ENCODE data around the gene CXCR1.
"Not testable (repeated sequence)": the region's sequence is repeated elsewhere in the genome, so short reads cannot be mapped to it uniquely, and the experiment has no call there.

CXCR1 gene

DNA sequence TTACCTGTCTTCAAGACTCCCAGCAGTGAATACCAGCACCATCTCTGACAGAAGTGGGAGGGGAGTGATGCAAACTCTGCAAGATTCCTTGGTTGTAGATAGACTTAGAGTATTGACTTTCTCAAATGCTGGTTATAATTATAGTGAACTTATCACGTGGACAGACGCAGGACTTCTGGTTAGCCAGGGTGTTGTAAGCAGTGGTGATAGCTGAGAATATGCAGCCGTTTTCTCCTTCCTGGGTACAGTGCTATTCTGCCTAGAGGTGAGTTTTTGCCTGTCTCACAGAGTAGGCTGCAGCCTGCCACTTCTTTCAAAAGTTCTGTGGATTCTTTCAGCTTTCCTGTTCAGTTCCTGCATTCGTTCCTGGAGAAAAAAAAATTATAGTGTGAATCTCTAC is 41.7 kb downstream of the CXCR1 start:
- DNase-seq (ENCODE audit: low read depth in 1 of 2, low spot score in 1 of 2): peak in 1 of 2 experiments; percentile 71
- H3K4me3 ChIP-seq (replicated peaks; ENCODE audit: insufficient read depth, low read length): peak overlapping the region; percentile 22
- TF ChIP-seq SPI1 (IDR thresholded peaks at IDR 0.05; ENCODE audit: borderline replicate concordance, low read depth): no peak
- TF ChIP-seq REST (IDR thresholded peaks at IDR 0.05; ENCODE audit: insufficient replicate concordance, low read depth): no peak
- no peak for TF ChIP-seq POLR2AphosphoS5 (IDR thresholded peaks at IDR 0.05; ENCODE audit: low read depth)
- no peak for TF ChIP-seq GABPA (IDR thresholded peaks at IDR 0.05; ENCODE audit: low read depth)
- TF ChIP-seq, protein P1, sequence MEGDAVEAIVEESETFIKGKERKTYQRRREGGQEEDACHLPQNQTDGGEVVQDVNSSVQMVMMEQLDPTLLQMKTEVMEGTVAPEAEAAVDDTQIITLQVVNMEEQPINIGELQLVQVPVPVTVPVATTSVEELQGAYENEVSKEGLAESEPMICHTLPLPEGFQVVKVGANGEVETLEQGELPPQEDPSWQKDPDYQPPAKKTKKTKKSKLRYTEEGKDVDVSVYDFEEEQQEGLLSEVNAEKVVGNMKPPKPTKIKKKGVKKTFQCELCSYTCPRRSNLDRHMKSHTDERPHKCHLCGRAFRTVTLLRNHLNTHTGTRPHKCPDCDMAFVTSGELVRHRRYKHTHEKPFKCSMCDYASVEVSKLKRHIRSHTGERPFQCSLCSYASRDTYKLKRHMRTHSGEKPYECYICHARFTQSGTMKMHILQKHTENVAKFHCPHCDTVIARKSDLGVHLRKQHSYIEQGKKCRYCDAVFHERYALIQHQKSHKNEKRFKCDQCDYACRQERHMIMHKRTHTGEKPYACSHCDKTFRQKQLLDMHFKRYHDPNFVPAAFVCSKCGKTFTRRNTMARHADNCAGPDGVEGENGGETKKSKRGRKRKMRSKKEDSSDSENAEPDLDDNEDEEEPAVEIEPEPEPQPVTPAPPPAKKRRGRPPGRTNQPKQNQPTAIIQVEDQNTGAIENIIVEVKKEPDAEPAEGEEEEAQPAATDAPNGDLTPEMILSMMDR (IDR thresholded peaks at IDR 0.05; ENCODE audit: insufficient read depth, low read length): no peak
- no peaks in the 10 kb centered on the region for H3K27me3 ChIP-seq (ENCODE audit: insufficient read depth, poor library complexity, severe bottlenecking)
- H3K27ac ChIP-seq (replicated peaks): peak overlapping the region; percentile 93

GRCh38 chr2:218123986-218124385 is 42.8 kb downstream of the CXCR1 start:
- H3K27me3 ChIP-seq (ENCODE audit: insufficient read depth, poor library complexity, severe bottlenecking): no peaks in the 10 kb centered on the region
- TF ChIP-seq SPI1 (IDR thresholded peaks at IDR 0.05; ENCODE audit: borderline replicate concordance, low read depth) (no peak), GABPA (IDR thresholded peaks at IDR 0.05; ENCODE audit: low read depth) (no peak), POLR2AphosphoS5 (IDR thresholded peaks at IDR 0.05; ENCODE audit: low read depth) (no peak), REST (IDR thresholded peaks at IDR 0.05; ENCODE audit: insufficient replicate concordance, low read depth) (no peak)
- TF ChIP-seq, protein P1 (IDR thresholded peaks at IDR 0.05; ENCODE audit: insufficient read depth, low read length): no peak
- H3K27ac ChIP-seq (replicated peaks): peak overlapping the region; percentile 93
- DNase-seq (ENCODE audit: low read depth in 1 of 2, low spot score in 1 of 2): no peak
- no peak overlapping the region for H3K4me3 ChIP-seq (replicated peaks; ENCODE audit: insufficient read depth, low read length)

GRCh38 chr2:218122286-218122685 is 44.5 kb downstream of the CXCR1 start:
- not testable (repeated sequence) for H3K27ac ChIP-seq (replicated peaks); H3K4me3 ChIP-seq (replicated peaks; ENCODE audit: insufficient read depth, low read length); H3K27me3 ChIP-seq (ENCODE audit: insufficient read depth, poor library complexity, severe bottlenecking); DNase-seq (ENCODE audit: low read depth in 1 of 2, low spot score in 1 of 2)

- DNase-seq (ENCODE audit: low read depth in 1 of 2, low spot score in 1 of 2); H3K27ac ChIP-seq (replicated peaks); H3K4me3 ChIP-seq (replicated peaks; ENCODE audit: insufficient read depth, low read length); H3K27me3 ChIP-seq (ENCODE audit: insufficient read depth, poor library complexity, severe bottlenecking): not testable (repeated sequence)
Measured at GRCh38 chr2:218121789-218122188, 45.0 kb downstream of the CXCR1 start.

Data from HL-60 (cell line).